Ramos (cell line): Measurements from ENCODE around the gene CELA3A.
"Not testable (repeated sequence)": the region's sequence is repeated elsewhere in the genome, so short reads cannot be mapped to it uniquely, and the experiment has no call there.

Source experiments
- in situ Hi-C: fragments of 300-500 bp; cut with MboI; formaldehyde crosslinking; loops from one replicate; pipeline ENCODE4 v1.14.3; 2022; ENCODE audit warnings: low sequenced_read_pairs; ENCODE audit not compliant: unreplicated experiment

The CELA3A gene

DNA sequence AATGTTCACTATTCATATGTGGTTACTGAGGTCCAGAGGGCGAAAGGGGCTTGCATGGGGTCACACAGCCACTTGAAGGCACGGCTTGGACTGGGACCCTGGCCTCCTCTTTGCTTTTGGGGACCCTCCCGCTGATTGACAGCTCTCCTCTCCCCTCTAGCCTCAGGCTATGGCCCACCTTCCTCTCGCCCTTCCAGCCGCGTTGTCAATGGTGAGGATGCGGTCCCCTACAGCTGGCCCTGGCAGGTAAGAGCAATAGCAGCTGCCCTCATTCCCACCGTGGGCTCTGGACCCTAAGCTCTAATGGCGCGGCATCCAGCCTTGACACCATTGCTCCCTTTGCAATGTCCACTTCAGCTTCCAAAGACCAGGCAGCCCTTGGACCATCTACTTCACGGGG lies 23.2 kb upstream of the CELA3A start:
- in situ Hi-C loops: not testable (repeated sequence)

DNA sequence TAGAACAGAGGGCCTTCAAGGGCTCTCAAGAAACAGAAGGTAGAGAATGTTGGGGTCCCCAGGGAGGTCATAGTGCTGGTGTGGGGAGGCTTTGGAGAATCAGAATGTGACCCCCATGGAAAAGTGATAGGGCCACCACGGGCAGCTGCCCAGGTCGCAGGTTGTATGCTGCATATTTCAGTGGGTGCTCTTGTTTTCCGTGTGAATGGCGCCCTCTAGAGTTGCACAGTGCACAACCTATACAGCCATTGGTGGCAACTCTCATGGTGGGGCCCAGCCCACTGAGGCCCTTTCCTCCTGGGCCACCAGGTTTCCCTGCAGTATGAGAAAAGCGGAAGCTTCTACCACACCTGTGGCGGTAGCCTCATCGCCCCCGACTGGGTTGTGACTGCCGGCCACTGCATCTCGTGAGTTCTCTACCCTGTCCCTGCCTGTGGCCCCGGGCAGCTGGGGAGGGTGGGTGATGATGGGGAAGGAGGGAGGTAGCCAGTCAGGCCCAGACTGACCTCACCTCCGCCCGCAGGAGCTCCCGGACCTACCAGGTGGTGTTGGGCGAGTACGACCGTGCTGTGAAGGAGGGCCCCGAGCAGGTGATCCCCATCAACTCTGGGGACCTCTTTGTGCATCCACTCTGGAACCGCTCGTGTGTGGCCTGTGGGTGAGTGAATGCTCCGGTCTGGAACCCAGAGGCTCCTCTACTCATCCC lies 20.8 kb upstream of the CELA3A start:
- in situ Hi-C loops: not testable (repeated sequence)

- in situ Hi-C loops: not testable (repeated sequence)
These were observed 20.2 kb upstream of the CELA3A start for GRCh38 chr1:21981253-21981652.

GRCh38 chr1:21982122-21982521 lies 19.3 kb upstream of the CELA3A start:
- in situ Hi-C loops: not testable (repeated sequence)

DNA sequence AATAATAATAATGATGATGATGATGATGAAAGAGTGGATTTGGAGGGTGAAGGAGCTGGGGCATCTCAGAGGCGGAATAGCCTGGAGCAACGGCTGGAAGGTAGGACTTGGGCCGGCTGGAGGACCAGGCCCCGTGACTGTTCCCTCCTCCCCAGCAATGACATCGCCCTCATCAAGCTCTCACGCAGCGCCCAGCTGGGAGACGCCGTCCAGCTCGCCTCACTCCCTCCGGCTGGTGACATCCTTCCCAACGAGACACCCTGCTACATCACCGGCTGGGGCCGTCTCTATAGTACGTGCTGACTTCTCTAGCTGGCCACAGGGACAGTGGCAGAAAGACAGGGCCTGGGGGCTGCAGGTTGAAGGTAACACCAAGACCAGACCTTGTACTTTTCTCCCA lies 17.9 kb upstream of the CELA3A start:
- in situ Hi-C loops: not testable (repeated sequence)

DNA sequence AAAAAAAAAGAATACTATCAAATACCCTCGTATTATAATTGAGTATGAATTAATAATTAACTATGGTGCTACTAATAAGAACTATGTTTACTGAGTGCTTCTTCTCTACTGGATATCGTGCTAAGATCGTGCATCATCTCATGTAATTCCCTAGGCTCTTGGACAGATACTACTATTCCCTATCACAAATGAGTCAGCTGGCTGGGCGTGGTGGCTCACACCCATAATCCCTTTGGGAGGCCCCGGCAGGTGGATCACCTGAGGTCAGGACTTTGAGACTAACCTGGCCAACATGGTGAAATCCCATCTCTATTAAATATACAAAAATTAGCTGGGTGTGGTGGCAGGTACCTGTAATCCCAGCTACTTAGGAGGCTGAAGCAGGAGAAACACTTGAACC lies 15.6 kb upstream of the CELA3A start:
- in situ Hi-C loops: not testable (repeated sequence)

DNA sequence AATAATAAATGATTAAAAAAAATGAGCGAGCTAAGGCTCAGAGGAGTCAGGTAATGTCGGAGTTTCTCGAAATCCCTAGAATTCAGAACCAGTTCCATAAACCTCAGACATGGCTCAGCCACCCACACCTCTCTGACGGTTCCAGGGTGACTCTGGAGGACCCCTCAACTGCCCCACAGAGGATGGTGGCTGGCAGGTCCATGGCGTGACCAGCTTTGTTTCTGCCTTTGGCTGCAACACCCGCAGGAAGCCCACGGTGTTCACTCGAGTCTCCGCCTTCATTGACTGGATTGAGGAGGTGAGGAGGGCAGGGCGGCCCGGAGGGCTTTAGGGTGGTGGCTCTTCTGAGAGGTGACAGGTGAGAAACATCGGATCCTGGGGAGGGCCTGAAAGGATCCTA lies 15.1 kb upstream of the CELA3A start:
- in situ Hi-C loops: not testable (repeated sequence)

GRCh38 chr1:21989672-21990393 lies 11.6 kb upstream of the CELA3A start:
- in situ Hi-C loops: not testable (repeated sequence)

DNA sequence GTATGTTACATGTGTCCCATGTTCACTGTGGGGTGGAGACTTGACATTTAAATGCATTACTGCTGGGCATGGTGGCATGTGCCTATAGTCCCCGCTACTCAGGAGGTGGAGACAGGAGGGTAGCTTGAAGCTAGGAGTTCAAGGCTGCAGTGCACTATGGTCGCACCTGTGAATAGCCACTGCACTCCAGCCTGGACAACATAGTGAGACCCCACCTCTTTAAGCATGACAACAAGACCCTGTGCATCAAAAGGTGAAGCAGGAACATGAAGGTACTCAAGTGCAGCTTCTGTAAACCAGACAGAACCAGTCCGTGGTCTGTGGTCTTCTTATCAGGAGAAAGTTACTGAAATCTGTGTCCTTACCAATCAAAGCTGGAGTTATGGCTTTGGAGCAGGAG lies 9.3 kb upstream of the CELA3A start:
- in situ Hi-C loops: not testable (repeated sequence)

- in situ Hi-C loops: not testable (repeated sequence)
These were observed 6.7 kb upstream of the CELA3A start for GRCh38 chr1:21994716-21995115.

GRCh38 chr1:21996663-21996970 lies 4.8 kb upstream of the CELA3A start:
- in situ Hi-C loops: not testable (repeated sequence)

GRCh38 chr1:21997891-21998623 lies 3.4 kb upstream of the CELA3A start:
- in situ Hi-C loops: not testable (repeated sequence)

GRCh38 chr1:21998624-21999294 lies 2.7 kb upstream of the CELA3A start:
- in situ Hi-C loops: not testable (repeated sequence)

- in situ Hi-C loops: not testable (repeated sequence)
These were observed 1.8 kb upstream of the CELA3A start for GRCh38 chr1:21999645-22000044.

GRCh38 chr1:22002461-22002860 lies 1.0 kb downstream of the CELA3A start:
- in situ Hi-C loops: not testable (repeated sequence)

DNA sequence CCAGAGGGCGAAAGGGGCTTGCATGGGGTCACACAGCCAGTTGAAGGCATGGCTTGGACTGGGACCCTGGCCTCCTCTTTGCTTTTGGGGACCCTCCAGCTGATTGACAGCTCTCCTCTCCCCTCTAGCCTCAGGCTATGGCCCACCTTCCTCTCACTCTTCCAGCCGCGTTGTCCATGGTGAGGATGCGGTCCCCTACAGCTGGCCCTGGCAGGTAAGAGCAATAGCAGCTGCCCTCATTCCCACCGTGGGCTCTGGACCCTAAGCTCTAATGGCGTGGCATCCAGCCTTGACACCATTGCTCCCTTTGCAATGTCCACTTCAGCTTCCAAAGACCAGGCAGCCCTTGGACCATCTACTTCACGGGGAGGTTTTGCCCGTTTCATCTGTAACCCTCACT lies 1.4 kb downstream of the CELA3A start:
- in situ Hi-C loops: not testable (repeated sequence)

- in situ Hi-C loops: not testable (repeated sequence)
These were observed 2.5 kb downstream of the CELA3A start for GRCh38 chr1:22003959-22004358.

- in situ Hi-C loops: not testable (repeated sequence)
These were observed 4.0 kb downstream of the CELA3A start for GRCh38 chr1:22005261-22006149.

DNA sequence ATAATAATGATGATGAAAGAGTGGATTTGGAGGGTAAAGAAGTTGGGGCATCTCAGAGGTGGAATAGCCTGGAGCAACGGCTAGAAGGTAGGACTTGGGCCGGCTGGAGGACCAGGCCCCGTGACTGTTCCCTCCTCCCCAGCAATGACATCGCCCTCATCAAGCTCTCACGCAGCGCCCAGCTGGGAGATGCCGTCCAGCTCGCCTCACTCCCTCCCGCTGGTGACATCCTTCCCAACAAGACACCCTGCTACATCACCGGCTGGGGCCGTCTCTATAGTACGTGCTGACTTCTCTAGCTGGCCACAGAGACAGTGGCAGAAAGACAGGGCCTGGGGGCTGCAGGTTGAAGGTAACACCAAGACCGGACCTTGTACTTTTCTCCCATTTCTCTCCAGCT lies 5.3 kb downstream of the CELA3A start:
- in situ Hi-C loops: not testable (repeated sequence)

- in situ Hi-C loops: not testable (repeated sequence)
These were observed 5.8 kb downstream of the CELA3A start for GRCh38 chr1:22007262-22007661.
